ENCODE results near the gene DBN1. TPM values are rescaled to one million over a fixed set of nuclear protein-coding genes. Genes with fewer than 3 reads are reported as not detected.

The DBN1 gene
- total and polyA plus RNA-seq, 10 donors, result 6.8 to 26.5 (median 17.0) TPM

DNA sequence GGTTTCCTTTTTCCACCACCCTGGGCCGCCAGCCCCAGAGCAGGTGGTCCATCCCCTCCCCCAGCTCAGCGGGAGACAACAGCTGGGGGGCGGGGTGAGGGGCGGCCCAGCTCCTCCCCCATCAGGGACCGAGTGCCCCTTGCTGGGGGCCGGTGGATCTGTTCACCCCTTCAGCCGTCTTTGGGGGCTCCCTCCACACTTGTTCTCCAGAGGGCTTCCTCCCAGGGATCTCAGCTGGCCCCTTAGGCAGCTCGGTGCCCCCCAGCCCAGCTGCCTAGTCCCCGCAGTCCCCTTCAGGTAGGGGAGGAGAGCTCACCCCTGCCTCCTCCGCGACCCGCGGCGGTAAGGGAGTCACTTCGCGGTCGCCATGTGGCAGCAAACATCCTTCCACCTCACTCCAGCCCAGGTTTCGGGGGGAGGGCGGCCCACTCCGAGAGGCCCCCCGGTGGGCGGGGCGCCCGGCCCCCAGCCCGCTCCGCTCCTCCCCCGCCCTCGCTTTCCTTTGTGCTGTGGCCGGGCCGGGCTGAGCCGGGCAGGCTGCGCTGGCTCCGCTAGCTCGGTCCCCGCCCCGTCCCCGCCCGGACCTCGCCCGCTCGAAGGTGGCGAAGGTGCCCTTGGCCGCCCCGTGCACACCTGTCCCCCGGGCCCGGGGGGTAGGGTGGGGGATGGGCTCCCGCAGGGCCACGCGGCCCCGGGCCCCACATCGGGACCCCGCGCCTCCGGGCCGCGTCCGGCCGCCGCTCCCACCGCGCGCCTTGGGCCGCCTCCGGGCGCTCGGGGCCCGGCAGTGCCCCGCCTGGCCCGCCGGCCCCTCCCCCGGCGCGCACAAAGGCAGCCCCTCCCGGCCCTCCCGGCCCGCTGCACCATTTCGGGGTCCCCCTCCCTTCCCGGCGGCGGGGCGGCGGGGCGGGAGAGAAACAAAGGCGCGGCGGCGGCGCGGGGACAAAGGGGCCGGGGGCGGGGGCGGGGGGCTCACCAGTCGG, 683 bp downstream of the DBN1 start:
- 2% methylated on average over 32 to 93 of the region's 93 CpGs for WGBS, 5 donors
- Histone ChIP-seq H3K27me3 (replicated peaks in 1 of 7) (peaks cover 0 to 32% (median 10%) of the 10 kb centered on the region in 7 donors), H3K27ac (peak overlapping the region in 7 of 8 donors; percentile 27 to 81 (median 66)), H3K4me1 (peaks cover 4 to 86% (median 52%) of the 10 kb centered on the region in 6 donors), H3K4me3 (peak overlapping the region; percentile 38 to 82 (median 53)), H3K36me3 (no peaks in the 10 kb centered on the region), H3K9me3 (no peaks in the 10 kb centered on the region)
- TF ChIP-seq POLR2AphosphoS5 (IDR thresholded peaks at IDR 0.05), result peak in 2 of 3 donors; percentile 11 to 36
- TF ChIP-seq, protein P1, sequence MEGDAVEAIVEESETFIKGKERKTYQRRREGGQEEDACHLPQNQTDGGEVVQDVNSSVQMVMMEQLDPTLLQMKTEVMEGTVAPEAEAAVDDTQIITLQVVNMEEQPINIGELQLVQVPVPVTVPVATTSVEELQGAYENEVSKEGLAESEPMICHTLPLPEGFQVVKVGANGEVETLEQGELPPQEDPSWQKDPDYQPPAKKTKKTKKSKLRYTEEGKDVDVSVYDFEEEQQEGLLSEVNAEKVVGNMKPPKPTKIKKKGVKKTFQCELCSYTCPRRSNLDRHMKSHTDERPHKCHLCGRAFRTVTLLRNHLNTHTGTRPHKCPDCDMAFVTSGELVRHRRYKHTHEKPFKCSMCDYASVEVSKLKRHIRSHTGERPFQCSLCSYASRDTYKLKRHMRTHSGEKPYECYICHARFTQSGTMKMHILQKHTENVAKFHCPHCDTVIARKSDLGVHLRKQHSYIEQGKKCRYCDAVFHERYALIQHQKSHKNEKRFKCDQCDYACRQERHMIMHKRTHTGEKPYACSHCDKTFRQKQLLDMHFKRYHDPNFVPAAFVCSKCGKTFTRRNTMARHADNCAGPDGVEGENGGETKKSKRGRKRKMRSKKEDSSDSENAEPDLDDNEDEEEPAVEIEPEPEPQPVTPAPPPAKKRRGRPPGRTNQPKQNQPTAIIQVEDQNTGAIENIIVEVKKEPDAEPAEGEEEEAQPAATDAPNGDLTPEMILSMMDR (IDR thresholded peaks at IDR 0.05 in 8 of 11, conservative IDR thresholded peaks at IDR 0.05 in 3 of 11), result no peak
- intact Hi-C loops (cut with DNase I; ENCODE audit: low total_unique reads), result no loop called here
- DNase-seq, result peak; percentile 85

DNA sequence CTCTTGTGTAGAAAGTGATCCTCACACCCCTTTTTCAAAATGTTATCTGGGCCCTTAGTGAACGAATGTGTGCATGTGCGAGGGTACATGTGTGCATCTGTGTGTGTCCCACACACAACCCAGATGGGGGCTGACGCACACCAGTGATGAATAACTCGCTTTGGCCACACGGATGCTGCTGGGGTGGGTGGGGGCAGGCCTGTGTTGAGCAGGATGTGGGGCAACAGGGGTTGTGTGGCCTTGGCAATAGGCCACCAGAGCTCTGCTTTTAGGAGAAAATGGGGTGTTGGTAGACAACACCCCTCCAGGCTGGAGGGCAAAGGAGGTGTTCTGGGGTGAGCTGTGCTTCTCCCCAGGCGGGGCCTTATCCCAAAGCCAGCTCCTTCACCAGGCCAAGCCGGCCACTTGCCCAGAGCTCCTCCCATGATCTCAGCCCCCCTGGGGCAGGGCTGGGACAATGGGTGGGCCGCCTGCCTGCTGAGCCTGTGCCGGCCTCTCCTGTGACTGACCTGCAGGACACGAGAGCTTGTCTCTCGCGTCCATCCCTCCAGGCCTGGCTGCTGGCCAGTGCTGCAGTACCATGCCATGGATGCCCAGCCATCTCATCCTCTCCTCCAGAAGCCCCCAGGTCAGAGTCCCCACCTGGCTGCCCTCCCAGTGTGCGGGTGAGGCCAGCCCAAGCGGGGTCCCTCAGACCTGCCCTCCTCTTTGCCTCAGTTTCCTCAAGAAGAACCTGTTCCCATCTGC, 1.7 kb downstream of the DBN1 start:
- intact Hi-C loops (cut with DNase I; ENCODE audit: low total_unique reads), result no loop called here
- Histone ChIP-seq H3K4me1 (peaks cover 4 to 77% (median 47%) of the 10 kb centered on the region in 6 donors), H3K4me3 (peak overlapping the region in 5 of 8 donors; percentile 50 to 82 (median 59))

DNA sequence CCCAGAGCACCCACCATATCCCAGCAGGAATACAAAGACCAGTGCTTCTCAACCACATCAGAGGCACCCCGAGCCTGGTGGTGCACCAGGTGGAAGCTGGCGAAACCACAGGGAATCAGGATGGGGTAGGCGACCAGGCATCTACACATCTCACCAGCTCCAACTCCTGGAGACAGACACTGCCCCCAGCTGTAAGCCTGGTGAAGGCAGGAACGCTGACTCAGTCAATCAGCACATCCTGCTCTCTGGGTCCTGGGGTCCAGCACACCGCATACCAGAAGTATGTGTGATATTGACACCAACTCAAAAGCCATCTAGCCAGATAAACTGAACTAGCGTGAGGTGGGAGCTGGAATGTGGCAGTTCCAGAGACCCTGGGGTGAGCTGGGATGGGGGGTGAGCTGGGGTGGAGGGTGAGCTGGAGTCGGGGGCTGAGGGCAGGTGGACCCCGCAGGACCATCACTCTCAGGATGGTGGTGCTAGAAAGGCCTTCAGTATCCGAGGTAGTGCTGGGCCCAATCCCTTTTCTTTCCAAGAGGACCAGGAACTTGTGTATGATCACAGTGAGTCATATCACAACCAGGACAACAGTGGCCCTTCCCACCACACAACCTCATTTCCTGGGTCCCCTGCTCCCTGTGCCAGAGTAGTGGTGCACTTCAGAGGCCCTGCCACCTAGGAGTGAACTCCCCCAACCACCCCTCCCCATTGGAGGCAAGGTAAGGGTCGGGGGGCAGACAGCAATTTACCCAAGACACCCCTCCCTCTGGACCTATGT, 2.5 kb downstream of the DBN1 start:
- Histone ChIP-seq H3K27me3 (replicated peaks in 1 of 7) (peaks cover 0 to 32% (median 10%) of the 10 kb centered on the region in 7 donors), H3K4me1 (peaks cover 4 to 68% (median 39%) of the 10 kb centered on the region in 6 donors), H3K9me3 (no peaks in the 10 kb centered on the region), H3K4me3 (no peak overlapping the region), H3K36me3 (peaks cover 0 to 18% (median 8%) of the 10 kb centered on the region in 6 donors), H3K27ac (peak overlapping the region in 1 of 8 donors; percentile 81)
- intact Hi-C loops (cut with DNase I; ENCODE audit: low total_unique reads), result no loop called here
- no peak for DNase-seq
- WGBS, 5 donors, result 83 to 91% (median 87%) methylated on average over 9 to 10 of the region's 10 CpGs
- TF ChIP-seq POLR2A (IDR thresholded peaks at IDR 0.05) (no peak), POLR2AphosphoS5 (IDR thresholded peaks at IDR 0.05) (no peak)
- TF ChIP-seq, protein P1 (IDR thresholded peaks at IDR 0.05 in 8 of 11, conservative IDR thresholded peaks at IDR 0.05 in 3 of 11), result no peak

More for the DNA sequence above, 1.7 kb downstream of the DBN1 start:
- TF ChIP-seq POLR2AphosphoS5 (IDR thresholded peaks at IDR 0.05) (no peak), POLR2A (IDR thresholded peaks at IDR 0.05) (no peak)
- TF ChIP-seq, protein P1 (IDR thresholded peaks at IDR 0.05 in 8 of 11, conservative IDR thresholded peaks at IDR 0.05 in 3 of 11), result no peak
- Histone ChIP-seq H3K27me3 (replicated peaks in 1 of 7) (peaks cover 0 to 32% (median 10%) of the 10 kb centered on the region in 7 donors), H3K36me3 (peaks cover 0 to 10% (median 4%) of the 10 kb centered on the region in 6 donors), H3K27ac (peak overlapping the region in 3 of 8 donors; percentile 72 to 81 (median 78)), H3K9me3 (no peaks in the 10 kb centered on the region)
- DNase-seq, result no peak
- WGBS, 5 donors, result 73 to 76% (median 75%) methylated on average over 9 to 14 of the region's 14 CpGs
